Ovary (tissue), 9 donors: ENCODE measurements around the gene SENP8. TPM values are rescaled to one million over a fixed set of nuclear protein-coding genes. Genes with fewer than 3 reads are reported as not detected.
"Not testable (repeated sequence)": the region's sequence is repeated elsewhere in the genome, so short reads cannot be mapped to it uniquely, and the experiment has no call there.

Experiments used
- DNase-seq, 5 donors: peaks; one replicate each; pipeline ENCODE4 v3.0.0-alpha.2; 2019 to 2020
- H3K27ac ChIP-seq, 2 donors: fragments of 200-600 bp; one replicate each; pipeline versions ENCODE4 v1.5.1 to v1.8.0; 2019 to 2022
- H3K27me3 ChIP-seq: fragments of 200-600 bp; one replicate; pipeline ENCODE4 v1.8.0; 2022
- H3K36me3 ChIP-seq: fragments of 200-600 bp; sonication (generic); one replicate; pipeline ENCODE4 v1.5.1; 2019
- H3K4me1 ChIP-seq: one replicate; pipeline ENCODE4 v1.8.1; 2013; ENCODE audit warnings: mild to moderate bottlenecking, moderate library complexity; ENCODE audit not compliant: insufficient read depth
- H3K4me3 ChIP-seq: fragments of 200-600 bp; sonication (generic); one replicate; pipeline ENCODE4 v1.5.1; 2017
- H3K9me3 ChIP-seq, 2 donors: fragments of 200-600 bp in 1 of 2; sonication (generic) in 1 of 2; one replicate each; pipeline versions ENCODE4 v1.5.1 to v1.8.1; 2013 to 2019; ENCODE audit warnings: mild to moderate bottlenecking in 1 of 2, moderate library complexity in 1 of 2
- CTCF ChIP-seq, 3 donors: fragments of 450-650 bp in 2 of 3; fragments of 200-600 bp in 1 of 3; IDR thresholded peaks; one replicate each; pipeline versions ENCODE4 v1.5.1 to v1.8.0; 2016 to 2022; ENCODE audit warnings: antibody characterized with exemption in 3 of 3, mild to moderate bottlenecking in 1 of 3
- EP300 ChIP-seq: sonication (generic); formaldehyde crosslinking; IDR thresholded peaks from one replicate; pipeline ENCODE4 v1.6.1; 2017; ENCODE audit warnings: antibody characterized with exemption
- POLR2A ChIP-seq: fragments of 450-650 bp; IDR thresholded peaks from one replicate; pipeline ENCODE4 v1.6.1; 2017; ENCODE audit warnings: antibody characterized with exemption, mild to moderate bottlenecking, moderate library complexity
- WGBS, 3 donors: extraction: QIAGEN DNeasy Blood & Tissue Kit in 1 of 3; methylation state at CpG; one replicate each; pipeline versions ENCODE4 v1.1.5 to v1.1.7; 2013 to 2017; 5-methylcytosine and 5-hydroxymethylcytosine counted together
- intact Hi-C, 4 donors: fragments of 100-400 bp; cut with DNase I; formaldehyde crosslinking; loops; one replicate each; pipeline versions ENCODE4 v1.11.0 to v1.15.1; 2022 to 2023
- polyA plus RNA-seq, 2 donors: library from polyadenylated mRNA; stranded (reverse); fragments of 200-250 nt in 1 of 2; fragments of 350-450 nt in 1 of 2; fragmentation: Illumina TruSeq in 1 of 2; extraction: RNeasy Lipid Tissue Mini Kit (QIAGEN cat#74804) in 1 of 2; gene quantifications; one replicate each; pipeline ENCODE4 v1.2.3, GENCODE V29; 2013 to 2014
- total RNA-seq, 7 donors: library from RNA; depleted of rRNA in 2 of 7; stranded (reverse); fragments of >200 nt in 2 of 7; fragmentation: NEBNext Ultra II Directional in 3 of 7; extraction: Animal tissue kit (Norgen Biotek cat#: 25700) in 3 of 7; gene quantifications; one replicate each; pipeline versions ENCODE4 v1.1.0 to v1.2.4, GENCODE V29; 2016 to 2023
- donor health status: DM: no; HTN: no; CAD: no; lungs with moderate emphysema.
- donor health status: DM: no; HTN: no; CAD: no.
- donor health status: Bipolar disorder and iron deficiency.
- donor health status: DM: yes; HTN: yes; CAD: no.
- donor health status: DM: no; HTN: no; CAD: no.
- donor health status: DM: yes; HTN: yes; CAD: no.

The SENP8 gene
- total and polyA plus RNA-seq, 9 donors, result 0.72 to 5.4 (median 3.2) TPM

DNA sequence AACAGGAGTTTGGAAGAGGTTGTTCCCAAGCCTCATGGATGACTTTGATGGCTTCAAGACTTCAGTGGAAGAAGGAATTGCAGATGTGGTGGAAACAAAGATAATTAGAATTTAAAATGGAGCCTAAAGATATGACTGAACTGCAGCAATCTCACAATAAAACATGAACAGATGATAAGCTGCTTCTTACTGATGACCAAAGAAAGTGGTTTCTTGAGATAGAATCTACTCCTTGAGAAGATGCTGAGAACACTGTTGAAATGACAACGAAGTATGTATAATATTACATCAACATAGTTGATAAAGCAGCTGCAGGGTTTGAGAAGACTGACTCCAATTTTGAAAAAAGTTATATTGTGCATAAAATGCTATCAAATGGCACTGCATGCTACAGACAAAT lies 21.4 kb upstream of the SENP8 start:
- Histone ChIP-seq H3K27me3 (no peaks in the 10 kb centered on the region), H3K27ac (no peak overlapping the region), H3K9me3 (no peaks in the 10 kb centered on the region), H3K36me3 (no peaks in the 10 kb centered on the region), H3K4me1 (peaks cover 4% of the 10 kb centered on the region), H3K4me3 (no peak overlapping the region)
- intact Hi-C loops, result no loop called here
- TF ChIP-seq CTCF (IDR thresholded peaks at IDR 0.05), result no peak
- no peak for TF ChIP-seq EP300
- no peak for TF ChIP-seq POLR2A
- WGBS, 3 donors, result 90 to 100% (median 96%) methylated on average over 1 of the region's 1 CpG
- DNase-seq, result no peak

DNA sequence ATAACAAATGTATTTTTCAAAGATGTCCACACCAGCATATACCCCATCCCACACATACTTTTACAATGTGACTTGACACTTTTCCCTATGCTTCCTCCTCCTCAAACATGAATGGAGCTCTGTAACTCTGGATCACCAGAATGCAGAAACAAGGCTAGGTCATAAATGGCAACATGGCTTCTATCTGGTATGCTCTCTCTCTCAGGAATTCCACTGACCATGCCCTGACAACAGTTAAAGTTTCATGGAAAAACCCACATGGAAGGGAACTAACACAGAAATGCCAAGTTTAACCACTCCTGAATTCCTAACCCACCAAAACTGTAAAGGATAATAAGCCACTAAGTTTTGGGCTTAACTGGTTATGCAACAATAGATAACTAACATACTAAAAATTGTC lies 20.2 kb upstream of the SENP8 start:
- H3K4me3 ChIP-seq, result no peak overlapping the region
- intact Hi-C loops, result no loop called here
- no peaks in the 10 kb centered on the region for H3K27me3 ChIP-seq
- peaks cover 2% of the 10 kb centered on the region for H3K4me1 ChIP-seq
- no peak for TF ChIP-seq EP300
- TF ChIP-seq POLR2A, result no peak
- TF ChIP-seq CTCF (IDR thresholded peaks at IDR 0.05), result no peak
- H3K27ac ChIP-seq, result no peak overlapping the region
- no peaks in the 10 kb centered on the region for H3K9me3 ChIP-seq
- no peak for DNase-seq
- H3K36me3 ChIP-seq, result no peaks in the 10 kb centered on the region

- H3K4me3 ChIP-seq, result no peak overlapping the region
- intact Hi-C loops, result no loop called here
- H3K36me3 ChIP-seq, result no peaks in the 10 kb centered on the region
- TF ChIP-seq POLR2A (no peak), EP300 (no peak)
- H3K4me1 ChIP-seq, result peaks cover 2% of the 10 kb centered on the region
- H3K9me3 ChIP-seq, result no peaks in the 10 kb centered on the region
- no peaks in the 10 kb centered on the region for H3K27me3 ChIP-seq
- 67 to 94% (median 89%) methylated on average over 4 of the region's 4 CpGs for WGBS, 3 donors
- DNase-seq, result no peak
- no peak overlapping the region for H3K27ac ChIP-seq
These were observed 19.0 kb upstream of the SENP8 start for GRCh38 chr15:72099155-72099554.

- H3K4me3 ChIP-seq, intact Hi-C loops, H3K4me1 ChIP-seq, H3K27me3 ChIP-seq, H3K27ac ChIP-seq, DNase-seq, H3K9me3 ChIP-seq, H3K36me3 ChIP-seq: not testable (repeated sequence)
- 95 to 100% (median 99%) methylated on average over 5 to 26 of the region's 33 CpGs for WGBS, 3 donors
These were observed 17.7 kb upstream of the SENP8 start for GRCh38 chr15:72100551-72100950.

DNA sequence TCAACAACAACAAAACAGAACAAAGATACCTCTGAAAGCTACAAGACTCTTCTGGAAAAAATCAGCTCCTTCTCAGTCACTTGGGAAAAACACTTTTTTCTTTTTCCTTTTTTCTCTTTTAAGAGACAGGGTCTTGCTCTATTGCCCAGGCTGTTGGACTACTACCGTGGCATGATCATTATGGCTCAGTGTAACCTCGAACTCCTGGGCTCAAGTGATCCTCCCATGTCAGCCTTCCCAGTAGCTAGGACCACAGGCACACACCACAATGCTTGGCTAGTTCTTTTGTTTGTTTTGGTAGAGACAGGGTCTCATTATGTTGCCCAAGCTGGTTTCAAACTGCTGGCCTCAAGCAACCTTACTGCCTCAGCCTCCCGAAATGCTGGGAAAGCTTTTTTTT lies 13.1 kb upstream of the SENP8 start:
- Histone ChIP-seq H3K4me1 (no peaks in the 10 kb centered on the region), H3K36me3 (no peaks in the 10 kb centered on the region), H3K27me3 (no peaks in the 10 kb centered on the region), H3K9me3 (no peaks in the 10 kb centered on the region), H3K4me3 (no peak overlapping the region), H3K27ac (no peak overlapping the region)
- no peak for DNase-seq
- intact Hi-C loops, result no loop called here
- TF ChIP-seq EP300 (no peak), POLR2A (no peak), CTCF (IDR thresholded peaks at IDR 0.05) (no peak)
- WGBS, 3 donors, result 97 to 99% (median 97%) methylated on average over 3 of the region's 3 CpGs

- 93 to 94% (median 94%) methylated on average over 2 of the region's 2 CpGs for WGBS, 3 donors
- intact Hi-C loops, result no loop called here
These were observed 12.1 kb upstream of the SENP8 start for GRCh38 chr15:72106068-72106467.

More at GRCh38 chr15:72106068-72106467, 12.1 kb upstream of the SENP8 start:
- DNase-seq, result no peak
- no peak overlapping the region for H3K4me3 ChIP-seq
- TF ChIP-seq POLR2A, result no peak
- no peak for TF ChIP-seq CTCF (IDR thresholded peaks at IDR 0.05)
- no peak for TF ChIP-seq EP300
- H3K27me3 ChIP-seq, result no peaks in the 10 kb centered on the region
- no peaks in the 10 kb centered on the region for H3K36me3 ChIP-seq
- no peak overlapping the region for H3K27ac ChIP-seq
- H3K9me3 ChIP-seq, result no peaks in the 10 kb centered on the region
- H3K4me1 ChIP-seq, result no peaks in the 10 kb centered on the region
